GM19238 (cell line): ENCODE measurements around the gene CEP350.

Experiments
- DNase-seq: peaks from one replicate; pipeline ENCODE4 v3.0.0; 2011; ENCODE audit warnings: low spot score; ENCODE audit not compliant: insufficient read length

CEP350 gene, protein sequence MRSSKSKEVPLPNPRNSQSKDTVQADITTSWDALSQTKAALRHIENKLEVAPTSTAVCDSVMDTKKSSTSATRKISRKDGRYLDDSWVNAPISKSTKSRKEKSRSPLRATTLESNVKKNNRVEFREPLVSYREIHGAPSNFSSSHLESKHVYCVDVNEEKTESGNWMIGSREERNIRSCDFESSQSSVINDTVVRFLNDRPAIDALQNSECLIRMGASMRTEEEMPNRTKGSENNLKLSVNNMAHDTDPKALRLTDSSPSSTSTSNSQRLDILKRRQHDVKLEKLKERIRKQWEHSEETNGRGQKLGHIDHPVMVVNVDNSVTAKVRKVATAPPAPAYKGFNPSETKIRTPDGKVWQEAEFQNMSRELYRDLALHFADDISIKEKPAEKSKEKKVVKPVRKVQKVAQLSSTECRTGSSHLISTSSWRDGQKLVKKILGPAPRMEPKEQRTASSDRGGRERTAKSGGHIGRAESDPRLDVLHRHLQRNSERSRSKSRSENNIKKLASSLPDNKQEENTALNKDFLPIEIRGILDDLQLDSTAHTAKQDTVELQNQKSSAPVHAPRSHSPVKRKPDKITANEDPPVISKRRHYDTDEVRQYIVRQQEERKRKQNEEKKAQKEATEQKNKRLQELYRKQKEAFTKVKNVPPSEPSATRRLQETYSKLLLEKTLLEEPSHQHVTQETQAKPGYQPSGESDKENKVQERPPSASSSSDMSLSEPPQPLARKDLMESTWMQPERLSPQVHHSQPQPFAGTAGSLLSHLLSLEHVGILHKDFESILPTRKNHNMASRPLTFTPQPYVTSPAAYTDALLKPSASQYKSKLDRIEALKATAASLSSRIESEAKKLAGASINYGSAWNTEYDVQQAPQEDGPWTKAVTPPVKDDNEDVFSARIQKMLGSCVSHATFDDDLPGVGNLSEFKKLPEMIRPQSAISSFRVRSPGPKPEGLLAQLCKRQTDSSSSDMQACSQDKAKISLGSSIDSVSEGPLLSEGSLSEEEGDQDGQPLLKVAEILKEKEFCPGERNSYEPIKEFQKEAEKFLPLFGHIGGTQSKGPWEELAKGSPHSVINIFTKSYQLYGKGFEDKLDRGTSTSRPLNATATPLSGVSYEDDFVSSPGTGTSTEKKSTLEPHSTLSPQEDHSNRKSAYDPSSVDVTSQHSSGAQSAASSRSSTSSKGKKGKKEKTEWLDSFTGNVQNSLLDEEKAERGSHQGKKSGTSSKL (N-terminal part only)

DNA sequence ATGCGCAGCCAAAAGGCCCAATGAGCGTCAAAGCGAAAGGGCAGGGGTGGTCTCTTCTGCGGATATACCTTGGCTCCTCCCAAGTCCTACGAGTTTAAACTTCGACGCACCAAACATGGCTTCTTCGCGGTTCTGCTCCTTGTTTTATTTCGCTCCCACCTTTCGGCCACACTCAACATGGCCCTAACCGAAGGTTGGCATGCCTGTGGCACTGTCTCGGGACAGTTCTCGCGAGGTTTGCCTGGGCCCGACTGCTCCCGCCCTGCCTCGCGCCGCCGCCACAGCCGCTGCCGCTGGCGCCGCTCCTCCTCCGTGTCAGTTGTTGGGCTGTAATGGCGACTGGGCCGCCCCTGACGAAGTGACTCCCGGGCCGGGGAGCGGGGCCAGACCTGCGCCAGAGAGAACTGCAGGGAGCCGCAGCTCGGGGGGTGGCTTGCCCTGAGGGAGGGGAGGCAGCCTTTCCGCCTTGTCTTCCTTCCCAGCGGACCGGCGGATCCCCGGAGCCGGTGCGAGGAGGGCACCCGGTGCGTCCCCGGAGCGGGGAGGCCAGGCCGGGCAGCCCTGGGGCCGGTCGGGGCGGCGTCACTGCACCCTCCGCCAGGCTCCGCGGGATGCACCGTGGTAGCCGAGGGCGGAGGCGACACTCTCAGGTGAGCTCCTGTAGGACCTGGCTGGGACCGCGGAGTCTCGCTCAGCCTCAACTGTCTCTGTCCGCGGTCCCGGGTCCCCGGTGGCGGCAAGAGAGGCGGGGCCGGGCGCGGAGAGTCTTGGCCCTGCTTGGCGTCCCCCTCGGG lies at the start of gene CEP350:
CEP350 (plus strand) TSS at position 318 of the 794 bp plus-strand sequence. CDS start 31,372 bp downstream, outside the sequence.
- peak; percentile 37 for DNase-seq

GRCh38 chr1:179910934-179911333 lies 43.7 kb upstream of the CEP350 start:
- DNase-seq, result no peak

- DNase-seq, result no peak
Measured at GRCh38 chr1:179911812-179912211, 42.8 kb upstream of the CEP350 start.

GRCh38 chr1:179917601-179918429 lies 36.8 kb upstream of the CEP350 start:
- DNase-seq, result no peak

- no peak for DNase-seq
Measured at GRCh38 chr1:179921472-179921871, 33.1 kb upstream of the CEP350 start.

- no peak for DNase-seq
Measured at GRCh38 chr1:179921981-179922872, 32.4 kb upstream of the CEP350 start.

- no peak for DNase-seq
Measured at GRCh38 chr1:179923029-179923428, 31.6 kb upstream of the CEP350 start.

DNA sequence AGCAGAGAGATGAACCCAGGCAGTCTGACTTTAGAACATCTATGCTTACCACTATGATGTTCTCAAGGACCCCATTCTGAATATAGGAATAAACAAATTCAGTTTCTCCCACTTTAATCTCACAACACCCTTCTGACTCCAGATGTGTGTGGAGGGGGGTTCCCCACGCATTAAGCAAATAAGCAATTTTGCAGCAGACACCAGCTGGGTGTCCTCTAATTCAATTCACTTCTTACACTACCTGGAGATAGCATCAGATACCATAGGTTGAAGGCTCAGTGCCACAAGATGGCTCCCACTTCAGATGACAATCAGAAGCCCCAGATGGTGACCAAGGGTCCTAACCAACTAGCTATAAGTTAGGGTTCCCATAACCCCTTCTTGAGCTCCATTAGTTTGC lies 30.3 kb upstream of the CEP350 start:
- DNase-seq, result no peak

DNA sequence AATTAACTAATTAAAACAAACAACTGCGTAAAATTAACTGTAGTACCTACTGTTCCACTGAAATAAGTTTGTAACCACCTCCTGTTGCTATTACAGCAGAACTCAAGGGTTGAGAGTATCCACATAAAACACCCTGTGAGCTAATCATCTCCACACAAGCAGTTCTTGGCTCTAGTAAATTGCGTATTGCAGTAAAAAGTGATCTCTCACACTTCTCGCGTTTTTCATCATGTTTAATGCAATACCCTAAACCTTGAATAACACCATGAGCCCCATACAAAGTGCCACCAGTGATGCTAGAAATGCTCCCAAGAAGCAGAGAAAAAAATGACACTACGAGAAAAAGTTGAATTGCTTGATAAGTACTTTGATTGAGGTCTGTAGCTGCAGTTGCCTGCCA lies 29.3 kb upstream of the CEP350 start:
- no peak for DNase-seq

GRCh38 chr1:179925922-179926849 lies 28.4 kb upstream of the CEP350 start:
- DNase-seq, result no peak

GRCh38 chr1:179926850-179927205 lies 27.8 kb upstream of the CEP350 start:
- no peak for DNase-seq

- no peak for DNase-seq
Measured at GRCh38 chr1:179929955-179930798, 24.4 kb upstream of the CEP350 start.

GRCh38 chr1:179930867-179931266 lies 23.7 kb upstream of the CEP350 start:
- no peak for DNase-seq

- DNase-seq, result no peak
Measured at GRCh38 chr1:179933219-179933618, 21.4 kb upstream of the CEP350 start.

DNA sequence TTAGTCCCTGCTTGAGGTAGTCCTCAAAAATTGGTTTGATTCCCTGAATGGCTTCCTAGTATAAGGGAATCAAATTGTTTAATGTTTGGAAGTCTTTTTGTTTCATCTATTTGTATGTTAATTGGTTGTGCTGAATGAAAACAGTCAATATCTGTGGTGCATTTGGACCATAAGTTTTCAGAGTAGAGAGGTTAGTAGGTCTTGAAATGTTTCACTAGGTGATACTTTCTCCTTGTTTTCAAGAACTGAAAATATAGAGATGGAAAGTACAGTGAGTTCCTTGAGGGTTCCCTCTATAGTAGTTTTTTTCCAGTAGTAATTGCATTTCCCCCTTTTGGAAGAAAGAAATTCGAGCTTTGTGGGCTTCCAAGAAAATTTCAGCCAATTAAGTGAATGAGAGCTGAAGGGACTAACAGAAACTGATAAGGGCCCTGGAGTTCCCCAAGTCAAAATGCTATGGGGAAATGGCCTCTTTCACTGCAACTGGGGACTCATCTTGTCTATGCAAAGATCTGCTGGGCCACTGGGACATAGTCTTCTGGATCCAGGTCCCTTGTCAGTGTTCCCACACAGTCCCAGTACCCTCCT lies 18.6 kb upstream of the CEP350 start:
- DNase-seq, result no peak

DNA sequence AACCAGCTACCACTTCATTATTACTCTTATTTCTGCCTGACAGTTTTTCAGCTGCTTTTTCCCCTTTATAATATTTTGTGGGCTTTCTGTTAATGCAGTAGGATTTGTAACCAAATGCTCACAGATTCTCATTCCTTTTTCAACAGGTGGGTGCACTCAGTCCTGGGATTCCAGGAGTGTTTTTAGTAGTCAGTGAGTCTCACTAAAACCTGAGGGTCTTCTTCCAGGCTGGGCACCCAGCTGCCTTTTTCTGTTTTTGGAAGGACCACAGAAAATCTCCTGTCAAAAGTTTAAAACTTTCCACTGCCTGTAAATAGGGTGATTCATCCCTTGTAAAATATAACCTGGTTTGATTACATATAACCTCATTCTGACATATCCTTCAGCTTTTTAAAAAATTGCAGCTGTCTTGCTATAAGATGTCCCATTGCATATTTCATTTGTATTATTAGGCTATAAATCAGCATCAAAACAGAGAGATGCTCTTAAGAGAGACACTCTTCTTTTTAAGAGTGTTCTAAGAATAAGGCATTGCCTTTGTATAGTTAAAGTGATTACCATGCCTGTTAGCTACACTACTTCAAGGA lies 16.8 kb upstream of the CEP350 start:
- no peak for DNase-seq
